GM12891 (cell line): ENCODE measurements around the gene RAPGEF5.

Experiments
- DNase-seq: peaks from one replicate; pipeline ENCODE4 v3.0.0; 2011; ENCODE audit warnings: low spot score; ENCODE audit not compliant: insufficient read length
- FAIRE-seq: peaks from 2 replicates; lab custom pipeline; 2011; peaks lifted over from hg19 to GRCh38; lab: Jason Lieb, UNC
- PAX5 ChIP-seq: IDR thresholded peaks from 2 replicates; pipeline ENCODE4 v1.6.1; 2011; ENCODE audit warnings: low read length, moderate library complexity, mild to moderate bottlenecking; ENCODE audit not compliant: insufficient read depth, severe bottlenecking
- POLR2A ChIP-seq: IDR thresholded peaks from 2 replicates; pipeline ENCODE4 v1.6.1; 2011; ENCODE audit warnings: low read depth, low read length, control low read depth
- POLR2AphosphoS5 ChIP-seq: IDR thresholded peaks from 2 replicates; pipeline ENCODE4 v1.6.1; 2011; ENCODE audit warnings: low read depth, low read length, control low read depth
- POU2F2 ChIP-seq: IDR thresholded peaks from 2 replicates; pipeline ENCODE4 v1.6.1; 2011; ENCODE audit warnings: low read depth, mild to moderate bottlenecking, control low read depth, low read length, moderate library complexity
- SPI1 ChIP-seq: IDR thresholded peaks from 2 replicates; pipeline ENCODE4 v1.6.1; 2011; ENCODE audit warnings: low read depth, low read length, control low read depth
- TAF1 ChIP-seq: IDR thresholded peaks from 2 replicates; pipeline ENCODE4 v1.6.1; 2011; ENCODE audit warnings: low read depth, low read length, control low read depth

The RAPGEF5 gene

GRCh38 chr7:22238354-22239311 is 118.3 kb downstream of the RAPGEF5 start:
- no peak for DNase-seq
- FAIRE-seq = peak; percentile 33
- TF ChIP-seq POLR2AphosphoS5 (no peak), SPI1 (no peak), POLR2A (no peak), PAX5 (no peak), POU2F2 (no peak), TAF1 (no peak)

GRCh38 chr7:22235134-22235533 is 121.8 kb downstream of the RAPGEF5 start:
- no peak for FAIRE-seq

GRCh38 chr7:22234227-22234626 is 122.7 kb downstream of the RAPGEF5 start:
- no peak for DNase-seq
- TF ChIP-seq POU2F2 (no peak), POLR2AphosphoS5 (no peak), TAF1 (no peak), SPI1 (no peak)
- FAIRE-seq = no peak

More at GRCh38 chr7:22235134-22235533, 121.8 kb downstream of the RAPGEF5 start:
- TF ChIP-seq POU2F2 = no peak
- TF ChIP-seq TAF1 = no peak
- TF ChIP-seq SPI1 = no peak
- no peak for TF ChIP-seq PAX5
- TF ChIP-seq POLR2AphosphoS5 = no peak
- TF ChIP-seq POLR2A = no peak
- DNase-seq = no peak

GRCh38 chr7:22231806-22232205 is 125.1 kb downstream of the RAPGEF5 start:
- FAIRE-seq (no peak), DNase-seq (no peak)
- TF ChIP-seq POU2F2 (no peak), POLR2A (no peak), SPI1 (no peak), TAF1 (no peak), PAX5 (no peak)

GRCh38 chr7:22231141-22231540 is 125.8 kb downstream of the RAPGEF5 start:
- no peak for TF ChIP-seq POLR2A
- TF ChIP-seq POLR2AphosphoS5 = no peak
- no peak for TF ChIP-seq PAX5
- no peak for TF ChIP-seq POU2F2
- TF ChIP-seq SPI1 = no peak
- no peak for TF ChIP-seq TAF1
- DNase-seq (no peak), FAIRE-seq (no peak)

- no peak for DNase-seq
- FAIRE-seq = no peak
- no peak for TF ChIP-seq PAX5
- no peak for TF ChIP-seq SPI1
- no peak for TF ChIP-seq POU2F2
- no peak for TF ChIP-seq POLR2AphosphoS5
- no peak for TF ChIP-seq POLR2A
- no peak for TF ChIP-seq TAF1
These were observed 126.7 kb downstream of the RAPGEF5 start for GRCh38 chr7:22230238-22230637.

- no peak for FAIRE-seq
- TF ChIP-seq POLR2A = no peak
- TF ChIP-seq PAX5 = no peak
- no peak for TF ChIP-seq SPI1
- no peak for TF ChIP-seq POLR2AphosphoS5
- no peak for TF ChIP-seq POU2F2
- TF ChIP-seq TAF1 = no peak
- no peak for DNase-seq
These were observed 127.8 kb downstream of the RAPGEF5 start for GRCh38 chr7:22229148-22229547.

GRCh38 chr7:22223807-22224206 is 133.1 kb downstream of the RAPGEF5 start:
- no peak for TF ChIP-seq TAF1
- TF ChIP-seq POLR2A = no peak
- TF ChIP-seq SPI1 = no peak
- TF ChIP-seq POLR2AphosphoS5 = no peak
- TF ChIP-seq POU2F2 = no peak
- TF ChIP-seq PAX5 = no peak
- no peak for DNase-seq
- FAIRE-seq = no peak

GRCh38 chr7:22220941-22221340 is 136.0 kb downstream of the RAPGEF5 start:
- TF ChIP-seq POU2F2 (no peak), SPI1 (no peak), POLR2A (no peak), PAX5 (no peak), TAF1 (no peak), POLR2AphosphoS5 (no peak)
- DNase-seq (no peak), FAIRE-seq (no peak)
